A673 (cell line): ENCODE results near the gene IL1RAPL2.

Experiments
- EZH2 ChIP-seq: fragments of 200-600 bp; sonication (generic); IDR thresholded peaks from 2 replicates; pipeline ENCODE4 v1.6.1; 2017; ENCODE audit warnings: borderline replicate concordance, low read depth, mild to moderate bottlenecking, mixed read lengths, antibody characterized with exemption, low read length; ENCODE audit not compliant: poor library complexity, severe bottlenecking
- TF ChIP-seq, protein P1 (sequence below): fragments of 300-800, 200-600 bp; sonication (generic); conservative IDR thresholded peaks from 2 replicates; pipeline ENCODE4 v1.5.1; 2017; ENCODE audit warnings: low read depth, mild to moderate bottlenecking, antibody characterized with exemption, low read length, moderate library complexity, mixed read lengths

DNA sequence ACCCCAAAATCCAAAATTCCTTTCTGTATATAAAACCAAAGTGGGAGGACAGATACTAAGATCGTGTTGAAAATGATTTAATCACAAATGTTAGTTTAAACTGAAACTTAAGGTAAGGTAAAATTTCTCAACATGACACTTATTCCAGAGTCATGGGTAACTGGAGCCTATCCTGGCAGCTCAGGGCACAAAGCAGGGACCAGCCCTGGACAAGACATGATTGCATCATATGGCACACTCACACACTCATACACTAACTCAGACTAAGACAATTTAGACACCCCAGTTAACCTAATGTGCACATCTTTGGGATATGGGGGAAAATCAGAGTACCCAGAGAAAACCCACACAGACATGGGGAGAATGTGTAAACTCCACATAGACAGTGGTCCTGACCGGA is 898.6 kb downstream of the IL1RAPL2 start:
- TF ChIP-seq, protein P1, sequence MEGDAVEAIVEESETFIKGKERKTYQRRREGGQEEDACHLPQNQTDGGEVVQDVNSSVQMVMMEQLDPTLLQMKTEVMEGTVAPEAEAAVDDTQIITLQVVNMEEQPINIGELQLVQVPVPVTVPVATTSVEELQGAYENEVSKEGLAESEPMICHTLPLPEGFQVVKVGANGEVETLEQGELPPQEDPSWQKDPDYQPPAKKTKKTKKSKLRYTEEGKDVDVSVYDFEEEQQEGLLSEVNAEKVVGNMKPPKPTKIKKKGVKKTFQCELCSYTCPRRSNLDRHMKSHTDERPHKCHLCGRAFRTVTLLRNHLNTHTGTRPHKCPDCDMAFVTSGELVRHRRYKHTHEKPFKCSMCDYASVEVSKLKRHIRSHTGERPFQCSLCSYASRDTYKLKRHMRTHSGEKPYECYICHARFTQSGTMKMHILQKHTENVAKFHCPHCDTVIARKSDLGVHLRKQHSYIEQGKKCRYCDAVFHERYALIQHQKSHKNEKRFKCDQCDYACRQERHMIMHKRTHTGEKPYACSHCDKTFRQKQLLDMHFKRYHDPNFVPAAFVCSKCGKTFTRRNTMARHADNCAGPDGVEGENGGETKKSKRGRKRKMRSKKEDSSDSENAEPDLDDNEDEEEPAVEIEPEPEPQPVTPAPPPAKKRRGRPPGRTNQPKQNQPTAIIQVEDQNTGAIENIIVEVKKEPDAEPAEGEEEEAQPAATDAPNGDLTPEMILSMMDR: no peak
- TF ChIP-seq EZH2: no peak
